Type B pancreatic cell (in vitro differentiated cells): ENCODE results near the gene PPIL1. TPM values are rescaled to one million over a fixed set of nuclear protein-coding genes. Genes with fewer than 3 reads are reported as not detected.

Experiments
- DNase-seq: peaks from one replicate; pipeline ENCODE4 v3.0.0; 2021; ENCODE audit warnings: mixed read lengths; ENCODE audit not compliant: unreplicated experiment; ENCODE audit errors: extremely low spot score
- H3K27ac Mint-ChIP-seq: 2 replicates; pipeline ENCODE4 v1.8.0; 2021; ENCODE audit warnings: mild to moderate bottlenecking, mixed read lengths
- H3K27me3 Mint-ChIP-seq: 2 replicates; pipeline ENCODE4 v1.8.0; 2021; ENCODE audit warnings: mixed read lengths
- H3K36me3 Mint-ChIP-seq: 2 replicates; pipeline ENCODE4 v1.8.0; 2021; ENCODE audit warnings: mixed read lengths
- H3K4me1 Mint-ChIP-seq: one replicate; pipeline ENCODE4 v1.8.0; 2021; ENCODE audit warnings: mixed read lengths; ENCODE audit not compliant: unreplicated experiment
- H3K4me3 Mint-ChIP-seq: 2 replicates; pipeline ENCODE4 v1.8.0; 2021; ENCODE audit warnings: mild to moderate bottlenecking, mixed read lengths
- H3K9me3 Mint-ChIP-seq: 2 replicates; pipeline ENCODE4 v1.8.0; 2021; ENCODE audit warnings: mixed read lengths
- CTCF ChIP-seq: fragments of 200-600 bp; sonication (generic); conservative IDR thresholded peaks from 2 replicates; pipeline ENCODE4 v1.5.0; 2021; ENCODE audit warnings: antibody characterized with exemption, mild to moderate bottlenecking
- total RNA-seq: library from RNA; stranded (reverse); gene quantifications from 2 replicates; pipeline ENCODE4 v1.2.1, GENCODE V29; 2021; ENCODE audit warnings: low replicate concordance

PPIL1 gene
- total RNA-seq, 1 donor from 2014 or later = 50.4 TPM

- H3K36me3 Mint-ChIP-seq = peaks cover under 1% of the 10 kb centered on the region
- no peaks in the 10 kb centered on the region for H3K9me3 Mint-ChIP-seq
- H3K4me1 Mint-ChIP-seq = peaks cover 27% of the 10 kb centered on the region
- no peak for DNase-seq
- peak overlapping the region; percentile 46 for H3K27ac Mint-ChIP-seq
- peaks cover 31% of the 10 kb centered on the region for H3K27me3 Mint-ChIP-seq
- TF ChIP-seq CTCF = no peak
- no peak overlapping the region for H3K4me3 Mint-ChIP-seq
These were observed 26.6 kb downstream of the PPIL1 start for GRCh38 chr6:36847991-36848390.

GRCh38 chr6:36847152-36847551, 27.5 kb downstream of the PPIL1 start:
- no peak overlapping the region for H3K27ac Mint-ChIP-seq
- H3K9me3 Mint-ChIP-seq = no peaks in the 10 kb centered on the region
- H3K36me3 Mint-ChIP-seq = no peaks in the 10 kb centered on the region
- TF ChIP-seq CTCF = no peak
- peaks cover 27% of the 10 kb centered on the region for H3K4me1 Mint-ChIP-seq
- H3K4me3 Mint-ChIP-seq = no peak overlapping the region
- H3K27me3 Mint-ChIP-seq = peaks cover 35% of the 10 kb centered on the region
- DNase-seq = no peak

GRCh38 chr6:36845233-36845632, 29.4 kb downstream of the PPIL1 start:
- Mint-ChIP-seq H3K27ac (no peak overlapping the region), H3K9me3 (no peaks in the 10 kb centered on the region)

GRCh38 chr6:36844232-36845170, 30.1 kb downstream of the PPIL1 start:
- peaks cover 49% of the 10 kb centered on the region for H3K27me3 Mint-ChIP-seq

More at GRCh38 chr6:36845233-36845632, 29.4 kb downstream of the PPIL1 start:
- peaks cover 46% of the 10 kb centered on the region for H3K27me3 Mint-ChIP-seq
- H3K36me3 Mint-ChIP-seq = no peaks in the 10 kb centered on the region
- DNase-seq = no peak
- no peak overlapping the region for H3K4me3 Mint-ChIP-seq
- no peak for TF ChIP-seq CTCF
- peaks cover 30% of the 10 kb centered on the region for H3K4me1 Mint-ChIP-seq

GRCh38 chr6:36843170-36843569, 31.4 kb downstream of the PPIL1 start:
- DNase-seq = no peak
- Mint-ChIP-seq H3K27me3 (peaks cover 56% of the 10 kb centered on the region), H3K9me3 (no peaks in the 10 kb centered on the region), H3K27ac (no peak overlapping the region), H3K4me1 (peaks cover 15% of the 10 kb centered on the region), H3K4me3 (no peak overlapping the region), H3K36me3 (no peaks in the 10 kb centered on the region)
- TF ChIP-seq CTCF = no peak

More at GRCh38 chr6:36844232-36845170, 30.1 kb downstream of the PPIL1 start:
- no peaks in the 10 kb centered on the region for H3K36me3 Mint-ChIP-seq
- no peak for TF ChIP-seq CTCF
- H3K27ac Mint-ChIP-seq = no peak overlapping the region
- no peak overlapping the region for H3K4me3 Mint-ChIP-seq
- H3K9me3 Mint-ChIP-seq = no peaks in the 10 kb centered on the region
- DNase-seq = no peak
- H3K4me1 Mint-ChIP-seq = peaks cover 23% of the 10 kb centered on the region
